Stimulated activated CD8-positive, alpha-beta memory T cell treated with anti-CD3 and anti-CD28 coated beads, Interleukin-4, amount 100 ng/mL, for 4 hours (primary cell): ENCODE data around the gene MTMR11.
"Not testable (repeated sequence)": the region's sequence is repeated elsewhere in the genome, so short reads cannot be mapped to it uniquely, and the experiment has no call there.

Experiments
- DNase-seq, 2 donors: peaks; one replicate each; pipeline ENCODE4 v3.0.0-alpha.2; 2020; ENCODE audit warnings: low read depth in 2 of 2, low spot score in 1 of 2

Gene MTMR11

DNA sequence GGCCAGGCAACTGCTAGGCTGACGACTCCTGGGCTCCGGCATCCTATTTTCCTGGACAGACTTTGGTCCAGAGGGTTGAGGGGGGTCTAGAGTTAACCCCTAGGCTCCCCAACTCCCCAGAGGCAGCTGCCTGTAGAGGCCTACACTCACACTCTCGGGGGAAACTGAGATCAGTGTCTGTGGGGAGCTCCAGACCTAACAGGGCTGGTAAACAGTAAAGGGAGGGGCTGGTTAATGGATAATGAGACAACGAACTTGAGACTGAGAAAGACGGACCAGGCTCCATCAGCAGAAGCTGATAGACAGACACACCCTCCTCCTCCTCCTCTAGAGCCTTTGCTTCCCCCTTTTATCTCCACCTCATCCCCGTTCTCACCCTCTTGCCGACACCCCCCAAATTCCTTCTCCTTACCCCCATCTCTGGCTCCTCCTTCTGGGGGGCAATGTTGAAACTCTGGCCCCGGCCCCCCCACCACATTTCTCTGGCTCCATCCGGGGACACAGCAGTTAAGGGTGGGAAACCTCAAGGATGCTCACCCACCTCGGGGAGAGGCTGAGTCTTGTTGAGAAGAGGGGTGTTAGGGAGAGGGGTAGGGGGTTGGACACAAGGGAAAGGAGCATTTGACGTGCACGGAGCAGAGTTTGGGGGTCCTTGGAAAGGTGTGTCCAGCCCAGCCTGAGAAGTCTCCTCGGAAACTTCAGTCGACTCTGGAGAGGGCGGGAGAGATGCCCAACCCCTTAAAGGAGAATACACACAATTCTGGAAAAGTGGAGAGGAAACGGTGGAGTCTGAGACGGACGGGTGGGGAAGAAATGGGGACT lies at the start of gene MTMR11:
MTMR11 (minus strand) TSS at position 710 of the 822 bp plus-strand sequence; CDS start at position 478, 232 bp downstream.
- DNase-seq, result no peak

GRCh38 chr1:149979972-149980540 lies 43.4 kb upstream of the MTMR11 start:
- no peak for DNase-seq

GRCh38 chr1:149979245-149979971 lies 42.7 kb upstream of the MTMR11 start:
- no peak for DNase-seq

GRCh38 chr1:149978547-149979023 lies 41.9 kb upstream of the MTMR11 start:
- no peak for DNase-seq

DNA sequence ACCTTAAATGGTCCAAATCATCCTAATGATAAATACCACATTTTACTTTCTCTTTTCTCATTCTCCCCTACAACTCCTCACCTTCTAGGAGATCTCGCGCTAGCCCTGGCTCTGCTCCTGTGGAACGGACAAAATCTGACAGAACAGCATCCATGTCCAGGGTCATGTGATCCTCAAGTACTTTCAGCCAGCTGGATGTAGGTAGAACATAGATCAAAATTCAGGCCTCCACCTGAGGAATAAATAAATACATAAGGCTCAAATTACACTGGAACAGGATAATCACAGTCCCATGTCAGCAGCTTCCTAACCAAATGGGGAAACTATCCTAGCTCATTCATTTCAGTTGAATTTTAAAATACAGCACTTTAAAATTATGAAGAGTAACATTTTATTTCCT lies 40.7 kb upstream of the MTMR11 start:
- DNase-seq, result no peak

DNA sequence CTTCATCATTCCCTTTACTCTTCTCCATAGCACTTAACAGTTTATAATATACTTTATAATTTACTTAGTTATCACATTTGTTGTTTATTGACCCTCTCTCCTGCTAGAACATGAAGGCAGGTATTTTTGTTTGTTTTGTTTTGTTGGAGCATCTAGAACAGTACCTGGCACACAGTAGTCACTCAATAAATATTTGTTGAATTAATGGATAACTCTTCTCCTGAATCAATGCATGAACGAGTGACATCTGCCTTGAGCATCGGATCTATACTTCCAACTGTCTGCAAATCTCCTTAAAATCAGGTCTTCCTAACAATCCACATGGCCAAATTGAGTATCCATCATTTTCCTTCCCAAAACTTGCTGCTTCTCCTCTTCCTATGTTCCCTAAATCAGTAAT lies 35.9 kb upstream of the MTMR11 start:
- DNase-seq, result no peak

- no peak for DNase-seq
Measured at GRCh38 chr1:149967646-149968045, 31.0 kb upstream of the MTMR11 start.

DNA sequence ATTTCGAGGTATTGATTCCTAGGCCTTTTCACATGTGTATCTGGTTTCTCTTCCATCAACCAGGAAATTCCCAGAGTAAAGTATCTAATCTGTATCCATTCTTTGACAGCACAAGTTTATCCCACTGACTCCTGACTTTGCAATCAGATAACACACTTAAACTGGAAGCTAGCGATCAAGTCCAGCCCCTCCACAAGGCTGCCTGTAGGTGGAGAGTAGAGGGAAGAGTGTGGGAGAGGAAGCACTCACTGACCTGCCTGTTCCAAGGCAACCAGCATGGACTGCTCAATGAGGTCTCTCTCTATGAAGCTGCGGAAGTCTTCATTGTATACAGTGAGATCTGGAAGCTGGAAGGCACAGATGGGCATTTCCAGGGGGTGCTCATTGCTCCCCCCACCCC lies 30.4 kb upstream of the MTMR11 start:
- no peak for DNase-seq

DNA sequence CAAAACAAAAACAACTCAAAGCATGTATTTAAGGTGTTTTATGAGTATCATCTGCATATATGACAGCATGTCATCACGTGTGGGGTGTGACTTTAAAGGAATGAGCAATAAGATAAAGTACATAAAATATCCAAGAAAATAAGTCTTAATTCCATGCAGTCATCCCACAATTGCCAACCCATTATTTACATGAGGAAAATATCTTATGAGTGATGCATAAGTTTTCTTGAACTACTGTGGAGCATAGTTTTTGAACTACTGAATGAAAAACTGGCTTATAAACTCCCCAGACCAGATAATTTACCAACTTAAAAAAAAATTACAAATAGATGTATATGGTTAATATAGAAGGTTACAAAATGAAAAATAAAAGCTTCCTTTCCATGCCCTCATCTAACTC lies 29.7 kb upstream of the MTMR11 start:
- no peak for DNase-seq

DNA sequence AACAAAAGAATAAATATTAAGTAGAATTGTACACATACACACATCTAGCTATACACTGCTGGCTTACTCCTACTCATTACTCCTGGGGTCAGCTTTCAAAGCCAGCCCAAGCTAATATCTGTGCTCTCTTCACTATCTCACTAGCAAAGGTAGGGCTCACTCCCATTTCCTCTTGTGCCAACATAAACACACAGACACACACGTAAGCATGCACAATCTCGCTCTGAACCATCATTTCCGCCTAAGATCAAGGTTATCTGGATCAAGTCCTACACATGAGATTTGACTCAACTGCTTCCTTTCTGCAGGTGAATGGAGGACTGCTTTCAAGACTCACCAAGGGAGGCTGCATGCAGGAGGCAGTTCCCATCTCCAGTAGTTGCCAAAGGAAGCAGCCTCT lies 28.8 kb upstream of the MTMR11 start:
- DNase-seq, result no peak

GRCh38 chr1:149963358-149963757 lies 26.7 kb upstream of the MTMR11 start:
- no peak for DNase-seq

- no peak for DNase-seq
Measured at GRCh38 chr1:149962736-149963135, 26.1 kb upstream of the MTMR11 start.

GRCh38 chr1:149962039-149962647 lies 25.5 kb upstream of the MTMR11 start:
- DNase-seq, result no peak

DNA sequence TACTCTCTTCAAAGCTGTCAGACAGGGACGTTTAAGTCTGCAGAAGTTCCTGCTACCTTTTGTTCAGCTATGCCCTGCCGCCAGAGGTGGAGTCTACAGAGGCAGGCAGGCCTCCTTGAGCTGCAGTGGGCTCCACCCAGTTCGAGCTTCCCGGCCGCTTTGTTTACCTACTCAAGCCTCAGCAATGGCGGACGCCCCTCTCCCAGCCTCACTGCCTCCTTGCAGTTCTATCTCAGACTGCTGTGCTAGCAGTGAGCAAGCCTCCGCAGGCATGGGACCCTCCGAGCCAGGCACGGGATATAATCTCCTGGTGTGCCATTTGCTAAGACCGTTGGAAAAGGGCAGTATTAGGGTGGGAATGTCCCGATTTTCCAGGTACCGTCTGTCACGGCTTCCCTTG lies 20.9 kb upstream of the MTMR11 start:
- DNase-seq, result not testable (repeated sequence)

DNA sequence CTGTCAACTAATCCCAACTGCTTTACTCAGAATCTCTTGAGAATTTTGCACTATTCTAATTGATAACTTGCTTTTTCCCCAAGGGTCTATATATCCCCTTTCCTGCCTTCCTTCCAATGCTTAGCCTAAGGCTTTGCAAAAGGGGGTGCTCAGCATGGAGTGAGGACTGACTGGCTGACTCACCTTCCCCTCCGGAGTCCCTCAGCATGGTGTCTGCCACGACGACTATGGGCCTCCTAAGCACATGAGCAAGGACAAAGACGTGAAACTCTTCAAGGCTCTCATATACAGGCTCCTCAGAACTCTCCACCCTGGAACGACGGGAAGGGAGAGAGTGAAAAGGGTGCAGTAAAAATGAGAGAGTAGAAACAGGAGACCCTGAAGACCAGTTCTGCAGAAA lies 13.2 kb upstream of the MTMR11 start:
- no peak for DNase-seq

DNA sequence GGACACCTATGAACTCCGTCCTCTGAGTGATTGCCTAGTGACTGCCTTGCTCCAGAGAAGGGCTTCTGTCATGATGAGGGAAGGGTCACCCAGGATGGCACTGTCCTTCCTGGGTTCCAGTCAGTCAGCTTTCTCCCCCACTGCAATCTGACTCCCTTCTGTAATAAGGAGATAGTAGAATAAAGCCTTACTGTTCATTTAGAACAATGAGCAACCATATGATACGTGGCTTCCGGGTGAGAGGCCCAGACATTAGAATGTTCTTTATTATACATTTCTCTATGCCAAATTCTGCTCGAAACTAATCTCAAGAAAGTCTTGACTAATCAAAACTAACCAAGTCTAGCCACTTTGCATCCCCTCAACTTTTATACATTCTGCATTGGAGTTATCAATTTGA lies 8.5 kb upstream of the MTMR11 start:
- DNase-seq, result no peak

- no peak for DNase-seq
Measured at GRCh38 chr1:149942885-149943284, 6.2 kb upstream of the MTMR11 start.

- DNase-seq, result no peak
Measured at GRCh38 chr1:149942207-149942606, 5.5 kb upstream of the MTMR11 start.

DNA sequence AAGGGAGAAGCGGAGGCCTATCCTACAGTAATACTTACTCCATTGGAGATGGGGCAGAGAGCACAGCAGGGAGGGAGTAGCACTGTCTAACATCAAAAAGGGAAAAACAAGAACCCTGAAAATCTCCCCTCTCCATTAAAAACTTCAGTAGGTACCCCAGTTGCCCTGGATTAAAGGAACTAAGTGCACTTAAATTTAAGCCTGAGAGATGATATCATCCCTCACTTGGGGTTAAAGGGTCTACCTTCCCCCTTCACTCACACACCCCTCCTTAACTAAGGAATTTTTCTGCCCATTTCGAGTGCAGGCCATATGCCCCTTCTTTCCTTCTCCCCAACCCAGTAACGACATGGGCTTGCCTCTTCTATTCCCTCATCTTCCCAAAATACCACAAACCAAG lies 3.7 kb upstream of the MTMR11 start:
- DNase-seq, result no peak

DNA sequence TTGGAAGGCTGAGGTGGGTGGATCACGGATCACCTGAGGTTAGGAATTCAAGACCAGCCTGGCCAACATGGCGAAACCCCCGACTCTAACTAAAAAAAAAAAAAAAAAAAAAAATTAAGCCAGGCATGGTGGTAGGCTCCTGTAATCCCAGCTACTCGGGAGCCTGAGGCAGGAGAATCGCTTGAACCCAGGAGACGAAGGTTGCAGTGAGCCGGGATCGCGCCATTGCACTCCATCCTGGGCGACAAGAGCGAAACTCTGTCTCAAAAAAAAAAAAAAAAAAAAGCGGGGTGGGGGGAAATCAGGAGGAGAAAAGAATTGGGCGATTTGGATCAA lies 2.0 kb upstream of the MTMR11 start:
- DNase-seq, result not testable (repeated sequence)

DNA sequence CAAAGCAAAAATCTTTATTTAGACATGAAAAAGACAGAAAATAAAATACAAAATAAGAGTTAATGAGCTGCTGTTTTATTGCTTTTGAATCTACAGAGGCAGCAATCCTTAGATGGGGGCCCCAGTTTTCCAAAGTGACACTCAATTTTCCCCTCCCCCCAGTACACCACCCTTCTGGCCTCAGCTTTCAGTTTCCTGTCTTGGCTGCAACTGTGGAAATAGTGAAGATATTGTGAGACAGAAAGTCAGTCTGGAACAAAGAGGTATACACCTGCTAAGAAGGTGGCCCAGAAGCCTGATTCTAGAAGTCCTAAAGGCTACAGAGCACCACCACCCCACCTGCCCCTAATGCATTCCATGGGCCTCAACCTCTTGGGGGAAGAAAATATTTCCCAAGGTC lies 1.1 kb upstream of the MTMR11 start:
- no peak for DNase-seq
